ENCODE data around the gene ZNF3.

Gene ZNF3

DNA sequence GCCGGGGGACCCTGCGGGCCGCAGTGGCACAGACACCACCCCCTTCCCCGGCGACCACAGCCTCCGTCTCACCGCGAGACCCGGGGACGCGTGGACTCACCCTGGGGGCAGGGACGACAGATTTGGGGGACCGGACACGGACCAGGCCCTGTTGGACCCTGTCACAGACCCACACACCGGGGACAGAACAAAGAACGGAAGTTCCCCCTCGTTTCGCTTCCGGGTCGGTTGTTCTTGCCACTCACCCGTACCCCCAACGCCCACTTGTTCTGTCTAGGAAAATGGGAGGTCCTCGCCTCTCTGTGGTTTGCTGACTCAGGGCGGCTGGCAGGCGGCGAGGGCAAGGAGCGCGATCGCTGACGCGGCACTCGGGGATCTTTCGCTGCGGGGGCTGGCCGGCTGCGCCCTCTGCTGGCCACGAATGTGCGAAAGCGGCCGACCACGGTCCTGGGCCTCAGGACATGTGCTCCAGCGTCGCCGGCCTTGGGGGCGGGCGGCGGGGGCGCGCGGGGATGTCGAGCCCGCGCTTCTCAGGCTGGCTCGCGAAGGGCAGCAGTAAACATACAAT lies at the start of gene ZNF3 (continued):
- TF ChIP-seq, protein P1, sequence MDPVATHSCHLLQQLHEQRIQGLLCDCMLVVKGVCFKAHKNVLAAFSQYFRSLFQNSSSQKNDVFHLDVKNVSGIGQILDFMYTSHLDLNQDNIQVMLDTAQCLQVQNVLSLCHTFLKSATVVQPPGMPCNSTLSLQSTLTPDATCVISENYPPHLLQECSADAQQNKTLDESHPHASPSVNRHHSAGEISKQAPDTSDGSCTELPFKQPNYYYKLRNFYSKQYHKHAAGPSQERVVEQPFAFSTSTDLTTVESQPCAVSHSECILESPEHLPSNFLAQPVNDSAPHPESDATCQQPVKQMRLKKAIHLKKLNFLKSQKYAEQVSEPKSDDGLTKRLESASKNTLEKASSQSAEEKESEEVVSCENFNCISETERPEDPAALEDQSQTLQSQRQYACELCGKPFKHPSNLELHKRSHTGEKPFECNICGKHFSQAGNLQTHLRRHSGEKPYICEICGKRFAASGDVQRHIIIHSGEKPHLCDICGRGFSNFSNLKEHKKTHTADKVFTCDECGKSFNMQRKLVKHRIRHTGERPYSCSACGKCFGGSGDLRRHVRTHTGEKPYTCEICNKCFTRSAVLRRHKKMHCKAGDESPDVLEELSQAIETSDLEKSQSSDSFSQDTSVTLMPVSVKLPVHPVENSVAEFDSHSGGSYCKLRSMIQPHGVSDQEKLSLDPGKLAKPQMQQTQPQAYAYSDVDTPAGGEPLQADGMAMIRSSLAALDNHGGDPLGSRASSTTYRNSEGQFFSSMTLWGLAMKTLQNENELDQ (tag by site-specific recombination; IDR thresholded peaks at IDR 0.05; ENCODE audit: low read depth) = no peak
- TF ChIP-seq ZNF792 (tag by site-specific recombination; IDR thresholded peaks at IDR 0.05) = no peak
- TF ChIP-seq, protein P2, sequence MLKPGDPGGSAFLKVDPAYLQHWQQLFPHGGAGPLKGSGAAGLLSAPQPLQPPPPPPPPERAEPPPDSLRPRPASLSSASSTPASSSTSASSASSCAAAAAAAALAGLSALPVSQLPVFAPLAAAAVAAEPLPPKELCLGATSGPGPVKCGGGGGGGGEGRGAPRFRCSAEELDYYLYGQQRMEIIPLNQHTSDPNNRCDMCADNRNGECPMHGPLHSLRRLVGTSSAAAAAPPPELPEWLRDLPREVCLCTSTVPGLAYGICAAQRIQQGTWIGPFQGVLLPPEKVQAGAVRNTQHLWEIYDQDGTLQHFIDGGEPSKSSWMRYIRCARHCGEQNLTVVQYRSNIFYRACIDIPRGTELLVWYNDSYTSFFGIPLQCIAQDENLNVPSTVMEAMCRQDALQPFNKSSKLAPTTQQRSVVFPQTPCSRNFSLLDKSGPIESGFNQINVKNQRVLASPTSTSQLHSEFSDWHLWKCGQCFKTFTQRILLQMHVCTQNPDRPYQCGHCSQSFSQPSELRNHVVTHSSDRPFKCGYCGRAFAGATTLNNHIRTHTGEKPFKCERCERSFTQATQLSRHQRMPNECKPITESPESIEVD (tag by site-specific recombination; IDR thresholded peaks at IDR 0.05) = no peak
- no peak for TF ChIP-seq ZNF514 (tag by site-specific recombination; IDR thresholded peaks at IDR 0.05)
- no peak for TF ChIP-seq ZNF16 (tag by site-specific recombination; IDR thresholded peaks at IDR 0.05; ENCODE audit: low read depth)
- no peak for TF ChIP-seq ZNF335 (tag by site-specific recombination; conservative IDR thresholded peaks at IDR 0.05)
- TF ChIP-seq ZNF350 (tag by site-specific recombination; IDR thresholded peaks at IDR 0.05) = no peak
- TF ChIP-seq, protein P3, sequence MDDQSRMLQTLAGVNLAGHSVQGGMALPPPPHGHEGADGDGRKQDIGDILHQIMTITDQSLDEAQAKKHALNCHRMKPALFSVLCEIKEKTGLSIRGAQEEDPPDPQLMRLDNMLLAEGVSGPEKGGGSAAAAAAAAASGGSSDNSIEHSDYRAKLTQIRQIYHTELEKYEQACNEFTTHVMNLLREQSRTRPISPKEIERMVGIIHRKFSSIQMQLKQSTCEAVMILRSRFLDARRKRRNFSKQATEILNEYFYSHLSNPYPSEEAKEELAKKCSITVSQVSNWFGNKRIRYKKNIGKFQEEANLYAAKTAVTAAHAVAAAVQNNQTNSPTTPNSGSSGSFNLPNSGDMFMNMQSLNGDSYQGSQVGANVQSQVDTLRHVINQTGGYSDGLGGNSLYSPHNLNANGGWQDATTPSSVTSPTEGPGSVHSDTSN (CRISPR knock-in tag; IDR thresholded peaks at IDR 0.05) = peak; percentile 91
- peak; percentile 93 for TF ChIP-seq SP2 (tag by site-specific recombination; IDR thresholded peaks at IDR 0.05)
- no peak for TF ChIP-seq SETDB1 (IDR thresholded peaks at IDR 0.05; ENCODE audit: insufficient read length, low read length)
- TF ChIP-seq BCL11A (tag by site-specific recombination; IDR thresholded peaks at IDR 0.05; ENCODE audit: low read depth) = 0 out of 2 replicates have a peak, but pooled peaks have one; percentile 72
- TF ChIP-seq, protein P4, sequence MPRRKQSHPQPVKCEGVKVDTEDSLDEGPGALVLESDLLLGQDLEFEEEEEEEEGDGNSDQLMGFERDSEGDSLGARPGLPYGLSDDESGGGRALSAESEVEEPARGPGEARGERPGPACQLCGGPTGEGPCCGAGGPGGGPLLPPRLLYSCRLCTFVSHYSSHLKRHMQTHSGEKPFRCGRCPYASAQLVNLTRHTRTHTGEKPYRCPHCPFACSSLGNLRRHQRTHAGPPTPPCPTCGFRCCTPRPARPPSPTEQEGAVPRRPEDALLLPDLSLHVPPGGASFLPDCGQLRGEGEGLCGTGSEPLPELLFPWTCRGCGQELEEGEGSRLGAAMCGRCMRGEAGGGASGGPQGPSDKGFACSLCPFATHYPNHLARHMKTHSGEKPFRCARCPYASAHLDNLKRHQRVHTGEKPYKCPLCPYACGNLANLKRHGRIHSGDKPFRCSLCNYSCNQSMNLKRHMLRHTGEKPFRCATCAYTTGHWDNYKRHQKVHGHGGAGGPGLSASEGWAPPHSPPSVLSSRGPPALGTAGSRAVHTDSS (tag by site-specific recombination; IDR thresholded peaks at IDR 0.05) = peak; percentile 27; the same call in 1 of the 2 replicates
- TF ChIP-seq ZNF114 (tag by site-specific recombination; IDR thresholded peaks at IDR 0.05) = no peak
- TF ChIP-seq KLF16 (tag by site-specific recombination; IDR thresholded peaks at IDR 0.05) = peak; percentile 90
- TF ChIP-seq ZNF416 (tag by site-specific recombination; IDR thresholded peaks at IDR 0.05) = no peak
- TF ChIP-seq ZNF426 (tag by site-specific recombination; IDR thresholded peaks at IDR 0.05) = no peak
- TF ChIP-seq ZNF211 (tag by site-specific recombination; IDR thresholded peaks at IDR 0.05; ENCODE audit: low read depth) = no peak
- TF ChIP-seq, protein P5, sequence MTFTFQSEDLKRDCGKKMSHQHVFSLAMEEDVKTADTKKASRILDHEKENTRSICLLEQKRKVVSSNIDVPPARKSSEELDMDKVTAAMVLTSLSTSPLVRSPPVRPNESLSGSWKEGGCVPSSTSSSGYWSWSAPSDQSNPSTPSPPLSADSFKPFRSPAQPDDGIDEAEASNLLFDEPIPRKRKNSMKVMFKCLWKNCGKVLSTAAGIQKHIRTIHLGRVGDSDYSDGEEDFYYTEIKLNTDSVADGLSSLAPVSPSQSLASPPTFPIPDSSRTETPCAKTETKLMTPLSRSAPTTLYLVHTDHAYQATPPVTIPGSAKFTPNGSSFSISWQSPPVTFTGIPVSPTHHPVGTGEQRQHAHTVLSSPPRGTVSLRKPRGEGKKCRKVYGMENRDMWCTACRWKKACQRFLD (tag by site-specific recombination; IDR thresholded peaks at IDR 0.05) = no peak
- TF ChIP-seq ZNF169 (tag by site-specific recombination; IDR thresholded peaks at IDR 0.05) = no peak
- TF ChIP-seq ZNF48 (tag by site-specific recombination; IDR thresholded peaks at IDR 0.05) = no peak
- TF ChIP-seq, protein P6, sequence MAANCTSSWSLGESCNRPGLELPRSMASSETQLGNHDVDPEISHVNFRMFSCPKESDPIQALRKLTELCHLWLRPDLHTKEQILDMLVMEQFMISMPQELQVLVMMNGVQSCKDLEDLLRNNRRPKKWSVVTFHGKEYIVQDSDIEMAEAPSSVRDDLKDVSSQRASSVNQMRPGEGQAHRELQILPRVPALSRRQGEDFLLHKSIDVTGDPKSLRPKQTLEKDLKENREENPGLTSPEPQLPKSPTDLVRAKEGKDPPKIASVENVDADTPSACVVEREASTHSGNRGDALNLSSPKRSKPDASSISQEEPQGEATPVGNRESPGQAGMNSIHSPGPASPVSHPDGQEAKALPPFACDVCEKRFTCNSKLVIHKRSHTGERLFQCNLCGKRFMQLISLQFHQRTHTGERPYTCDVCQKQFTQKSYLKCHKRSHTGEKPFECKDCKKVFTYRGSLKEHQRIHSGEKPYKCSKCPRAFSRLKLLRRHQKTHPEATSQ (tag by site-specific recombination; IDR thresholded peaks at IDR 0.05) = no peak; the same call in 1 of the 2 replicates
- no peak for TF ChIP-seq ZNF121 (tag by site-specific recombination; IDR thresholded peaks at IDR 0.05)
- 0 out of 2 replicates have a peak, but pooled peaks have one; percentile 25 for TF ChIP-seq ZNF558 (tag by site-specific recombination; IDR thresholded peaks at IDR 0.05)
- no peak for TF ChIP-seq MEIS1 (CRISPR knock-in tag; IDR thresholded peaks at IDR 0.05; ENCODE audit: borderline replicate concordance)
- TF ChIP-seq, protein P7, sequence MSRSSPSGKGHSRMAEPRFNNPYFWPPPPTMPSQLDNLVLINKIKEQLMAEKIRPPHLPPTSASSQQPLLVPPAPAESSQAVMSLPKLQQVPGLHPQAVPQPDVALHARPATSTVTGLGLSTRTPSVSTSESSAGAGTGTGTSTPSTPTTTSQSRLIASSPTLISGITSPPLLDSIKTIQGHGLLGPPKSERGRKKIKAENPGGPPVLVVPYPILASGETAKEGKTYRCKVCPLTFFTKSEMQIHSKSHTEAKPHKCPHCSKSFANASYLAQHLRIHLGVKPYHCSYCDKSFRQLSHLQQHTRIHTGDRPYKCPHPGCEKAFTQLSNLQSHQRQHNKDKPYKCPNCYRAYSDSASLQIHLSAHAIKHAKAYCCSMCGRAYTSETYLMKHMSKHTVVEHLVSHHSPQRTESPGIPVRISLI (tag by site-specific recombination; IDR thresholded peaks at IDR 0.05) = no peak
- TF ChIP-seq ZNF423 (tag by site-specific recombination; IDR thresholded peaks at IDR 0.05) = no peak
- peak; percentile 93 for TF ChIP-seq SP3 (tag by site-specific recombination; IDR thresholded peaks at IDR 0.05)

Measured in HEK293 (cell line).